ENCODE results near the gene GLB1L3.
"Not testable (repeated sequence)": the region's sequence is repeated elsewhere in the genome, so short reads cannot be mapped to it uniquely, and the experiment has no call there.

GLB1L3 gene

GRCh38 chr11:134313821-134314607 lies 37.8 kb downstream of the GLB1L3 start:
- no peak for DNase-seq (ENCODE audit: low read depth)

GRCh38 chr11:134317103-134317502 lies 40.9 kb downstream of the GLB1L3 start:
- no peak for DNase-seq (ENCODE audit: low read depth)

DNA sequence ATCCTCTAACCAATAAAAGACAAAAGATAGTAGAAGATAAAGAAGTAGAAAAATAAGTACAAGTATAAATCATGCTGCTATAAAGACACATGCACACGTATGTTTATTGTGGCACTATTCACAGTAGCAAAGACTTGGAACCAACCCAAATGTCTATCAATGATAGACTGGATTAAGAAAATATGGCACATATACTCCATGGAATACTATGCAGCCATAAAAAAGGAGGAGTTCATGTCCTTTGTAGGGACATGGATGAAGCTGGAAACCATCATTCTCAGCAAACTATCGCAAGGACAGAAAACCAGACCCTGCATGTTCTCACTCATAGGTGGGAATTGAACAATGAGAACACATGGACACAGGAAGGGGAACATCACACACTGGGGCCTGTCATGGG lies 45.2 kb downstream of the GLB1L3 start:
- DNase-seq (ENCODE audit: low read depth), result not testable (repeated sequence)

- no peak for DNase-seq (ENCODE audit: low read depth)
Measured at GRCh38 chr11:134322553-134322952, 46.4 kb downstream of the GLB1L3 start.

DNA sequence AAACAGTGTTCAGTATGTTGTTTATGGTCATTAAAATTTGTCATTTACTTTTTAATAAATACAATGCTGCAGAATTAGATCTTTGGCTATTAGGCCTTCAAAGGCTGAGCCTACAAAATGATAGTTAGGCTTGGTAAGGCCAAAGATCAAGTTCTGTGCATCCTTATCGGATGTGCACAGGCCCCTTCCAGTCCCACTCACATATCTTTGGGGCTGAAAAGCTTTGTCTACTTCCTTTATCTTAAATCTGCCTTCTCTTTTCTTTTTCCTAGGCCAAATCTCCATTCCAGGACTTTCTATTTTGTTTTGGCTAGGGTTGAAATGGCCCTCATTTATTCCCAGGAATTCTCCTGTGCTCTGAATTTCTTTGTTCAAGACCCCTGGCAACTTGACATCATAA lies 52.3 kb downstream of the GLB1L3 start:
- DNase-seq (ENCODE audit: low read depth), result no peak

DNA sequence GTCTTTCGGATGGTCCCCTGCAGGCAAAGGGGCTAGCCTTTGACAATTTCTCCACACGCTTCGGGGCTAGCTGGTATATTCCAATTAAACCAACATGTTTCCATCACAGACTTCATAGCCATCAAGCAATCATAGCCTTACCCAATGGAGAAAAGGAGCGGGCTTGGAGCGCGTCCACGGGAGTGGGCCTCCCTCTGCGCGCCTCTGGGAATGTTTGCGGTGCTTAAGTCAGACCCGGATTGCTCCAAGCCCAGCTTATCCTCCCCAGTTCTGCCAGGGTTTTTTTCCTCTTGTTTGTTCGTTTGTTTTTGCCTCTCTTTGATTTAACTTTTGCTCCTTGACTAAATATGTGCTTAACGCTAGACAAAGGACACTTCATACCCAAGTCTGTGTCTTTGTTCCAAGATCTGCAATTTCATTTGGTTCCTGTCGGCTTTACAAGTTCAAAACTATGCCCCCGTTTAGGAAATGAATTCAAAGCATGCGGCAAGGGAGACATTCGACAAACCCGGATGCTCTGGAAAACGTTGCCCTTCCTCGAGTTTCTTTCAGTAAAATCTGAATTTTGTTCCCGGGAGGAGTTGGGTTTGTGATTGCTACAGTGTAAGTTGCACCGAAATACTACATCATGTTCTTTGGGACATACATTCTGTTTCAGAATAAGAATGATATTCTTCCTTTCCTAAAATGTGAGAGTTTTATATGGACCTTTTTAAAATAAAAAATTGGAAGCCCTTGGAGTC lies 54.6 kb downstream of the GLB1L3 start:
- DNase-seq (ENCODE audit: low read depth), result no peak

- DNase-seq (ENCODE audit: low read depth), result no peak
Measured at GRCh38 chr11:134331354-134332188, 55.4 kb downstream of the GLB1L3 start, which contains the start of gene GLB1L2. Gene GLB1L2 (plus strand): TSS chr11:134331988. CDS start chr11:134332062, 74 bp downstream.

DNA sequence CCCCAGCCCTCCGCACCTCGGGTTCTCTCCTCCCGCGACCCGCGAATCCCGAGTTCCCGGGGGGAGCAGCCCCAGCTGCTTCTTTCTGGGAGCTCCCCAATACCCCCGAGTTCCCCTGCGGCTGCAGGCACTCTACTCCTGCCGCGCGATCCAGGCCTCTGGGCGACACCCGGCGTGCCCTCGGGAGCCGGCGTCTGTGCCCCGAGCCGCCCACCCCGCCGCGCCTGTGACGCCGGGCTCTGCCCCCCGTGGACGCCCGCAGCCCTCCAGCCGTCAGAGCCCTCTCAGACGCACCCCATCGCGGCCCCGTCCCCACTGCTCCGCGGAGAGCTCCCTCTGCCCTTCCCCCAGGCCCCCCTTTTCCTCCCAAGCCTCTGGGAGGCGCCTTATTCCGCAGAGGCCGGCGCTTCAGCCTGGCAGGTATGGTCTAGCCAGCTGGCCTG lies 56.0 kb downstream of the GLB1L3 start:
- DNase-seq (ENCODE audit: low read depth), result no peak

DNA sequence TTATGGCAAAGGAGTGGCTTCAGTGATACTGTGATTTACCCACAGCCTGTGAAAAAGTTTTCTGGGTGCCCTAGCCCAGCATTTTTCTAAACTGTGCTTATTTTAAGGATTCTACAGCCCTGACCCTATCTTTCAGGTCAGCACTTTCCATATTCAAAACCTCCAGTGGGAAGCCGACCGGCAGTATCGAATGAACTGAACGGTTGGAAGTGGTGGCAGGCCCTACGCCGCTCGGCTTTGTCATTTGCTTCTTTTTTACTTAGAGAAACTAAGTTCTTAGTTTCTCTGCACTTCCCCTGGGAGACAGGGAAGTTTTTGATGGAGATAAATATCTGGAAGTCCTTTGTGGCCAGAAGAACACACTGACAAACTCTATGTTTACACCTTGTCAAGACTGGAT lies 56.6 kb downstream of the GLB1L3 start:
- DNase-seq (ENCODE audit: low read depth), result no peak

- DNase-seq (ENCODE audit: low read depth), result no peak
Measured at GRCh38 chr11:134333312-134333711, 57.1 kb downstream of the GLB1L3 start.

DNA sequence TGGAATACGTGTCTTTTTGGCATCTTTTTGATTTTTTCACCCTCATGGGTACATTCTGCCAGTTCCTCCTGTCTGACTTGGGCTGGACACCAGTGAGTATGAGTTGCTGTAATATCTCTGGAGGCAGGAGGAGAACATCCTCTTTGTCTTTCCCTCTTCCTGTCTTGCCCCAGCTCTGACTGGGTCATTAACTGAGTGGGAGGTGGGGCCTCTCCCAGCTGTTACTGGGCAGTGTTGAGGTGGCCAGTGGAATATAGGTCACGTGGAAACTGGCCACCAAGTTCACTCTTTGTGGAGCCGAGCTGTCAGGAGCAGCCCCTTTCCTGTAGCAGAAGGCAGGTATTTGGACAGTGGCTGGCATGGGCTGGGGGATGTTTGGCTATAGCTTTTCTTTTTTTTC lies 57.8 kb downstream of the GLB1L3 start:
- DNase-seq (ENCODE audit: low read depth), result no peak

GRCh38 chr11:134334796-134335571 lies 58.8 kb downstream of the GLB1L3 start:
- no peak for DNase-seq (ENCODE audit: low read depth)

DNA sequence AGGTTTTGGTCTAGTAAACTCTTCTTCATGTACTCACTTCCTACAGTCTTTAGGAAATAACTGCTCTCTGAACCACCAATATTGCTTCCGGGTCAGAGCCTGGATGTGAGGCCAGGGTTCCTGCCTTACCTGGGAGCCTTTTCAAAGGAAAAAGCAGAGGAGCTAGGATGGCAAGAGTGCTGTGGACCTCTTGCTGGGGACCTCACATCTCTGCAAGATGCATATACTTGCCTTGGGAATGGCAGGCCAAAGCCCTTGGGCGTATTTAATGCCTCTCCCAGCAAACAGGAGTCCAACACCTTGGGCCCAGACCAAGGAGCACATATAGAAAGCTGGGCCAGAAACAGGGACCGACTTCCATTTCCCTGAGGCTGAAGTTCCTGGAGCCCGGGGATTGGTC lies 60.9 kb downstream of the GLB1L3 start:
- DNase-seq (ENCODE audit: low read depth), result no peak

GRCh38 chr11:134338068-134338467 lies 61.9 kb downstream of the GLB1L3 start:
- DNase-seq (ENCODE audit: low read depth), result no peak

DNA sequence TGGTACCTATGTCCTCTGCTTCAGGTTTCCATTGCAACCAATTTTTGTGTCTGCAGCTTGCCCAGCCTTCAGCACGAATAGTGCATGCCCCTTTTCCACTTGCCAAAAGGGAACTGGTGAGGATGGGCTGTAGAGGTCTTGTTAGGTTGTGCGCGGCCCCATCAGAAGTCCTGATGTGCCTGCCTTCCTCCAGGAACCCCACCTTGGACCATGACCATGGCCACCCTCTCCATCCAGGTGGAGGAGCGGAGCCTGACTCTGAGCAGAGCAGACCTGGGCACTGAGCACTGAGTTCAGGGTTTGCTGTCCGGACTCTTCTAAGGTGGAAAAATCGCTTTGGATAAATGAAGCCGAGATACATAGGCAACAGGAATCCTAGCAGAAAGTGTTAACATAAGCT lies 62.5 kb downstream of the GLB1L3 start:
- DNase-seq (ENCODE audit: low read depth), result no peak

DNA sequence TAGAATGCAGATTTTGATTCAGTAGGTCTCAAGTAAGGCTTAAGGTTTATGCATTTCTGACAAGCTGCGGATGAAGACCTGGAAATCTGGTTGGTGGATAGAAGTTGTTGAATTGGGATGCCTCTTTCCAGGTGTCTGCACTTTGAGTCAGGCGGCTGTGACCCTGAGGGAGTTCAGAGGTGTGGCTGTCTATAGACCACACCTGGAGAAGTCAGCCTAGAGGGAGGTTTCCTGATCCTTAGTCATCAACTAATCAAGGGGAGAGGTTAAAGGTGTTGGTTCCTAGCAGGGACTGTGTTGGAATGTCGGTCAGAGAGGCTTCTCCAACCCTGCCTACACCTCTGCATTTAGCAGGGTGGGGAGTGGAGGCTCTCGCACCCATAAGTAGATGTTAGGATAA lies 63.6 kb downstream of the GLB1L3 start:
- no peak for DNase-seq (ENCODE audit: low read depth)

DNA sequence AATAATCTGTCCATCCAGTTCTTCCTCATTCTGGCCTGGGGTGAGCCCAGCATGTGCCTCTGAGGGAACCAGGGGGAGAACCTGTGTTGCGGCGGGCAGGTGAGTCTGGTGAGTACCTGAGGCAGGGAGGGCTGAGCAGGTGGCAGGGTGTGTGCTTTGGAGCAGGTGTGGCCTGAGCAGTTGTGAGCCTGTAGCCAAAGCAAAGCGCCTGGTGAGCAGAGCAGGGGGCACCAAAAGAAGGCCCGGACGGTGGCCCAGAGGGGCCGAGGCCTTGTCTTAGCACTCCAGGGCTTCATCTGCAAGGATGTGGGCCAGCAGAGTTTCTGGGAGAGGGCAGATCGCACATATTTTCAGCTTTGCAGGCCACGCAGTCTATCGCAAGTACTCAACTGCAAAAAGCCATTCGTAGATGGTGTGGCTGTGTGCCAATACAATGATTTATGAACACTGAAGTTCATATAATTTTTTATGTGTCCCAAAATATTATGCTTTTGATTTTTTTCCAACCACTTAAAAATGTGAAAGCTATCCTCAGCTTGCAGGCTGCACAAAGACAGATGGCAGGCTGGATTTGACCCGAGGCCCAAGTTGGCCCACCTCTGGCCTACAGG lies 64.3 kb downstream of the GLB1L3 start:
- DNase-seq (ENCODE audit: low read depth), result no peak

DNA sequence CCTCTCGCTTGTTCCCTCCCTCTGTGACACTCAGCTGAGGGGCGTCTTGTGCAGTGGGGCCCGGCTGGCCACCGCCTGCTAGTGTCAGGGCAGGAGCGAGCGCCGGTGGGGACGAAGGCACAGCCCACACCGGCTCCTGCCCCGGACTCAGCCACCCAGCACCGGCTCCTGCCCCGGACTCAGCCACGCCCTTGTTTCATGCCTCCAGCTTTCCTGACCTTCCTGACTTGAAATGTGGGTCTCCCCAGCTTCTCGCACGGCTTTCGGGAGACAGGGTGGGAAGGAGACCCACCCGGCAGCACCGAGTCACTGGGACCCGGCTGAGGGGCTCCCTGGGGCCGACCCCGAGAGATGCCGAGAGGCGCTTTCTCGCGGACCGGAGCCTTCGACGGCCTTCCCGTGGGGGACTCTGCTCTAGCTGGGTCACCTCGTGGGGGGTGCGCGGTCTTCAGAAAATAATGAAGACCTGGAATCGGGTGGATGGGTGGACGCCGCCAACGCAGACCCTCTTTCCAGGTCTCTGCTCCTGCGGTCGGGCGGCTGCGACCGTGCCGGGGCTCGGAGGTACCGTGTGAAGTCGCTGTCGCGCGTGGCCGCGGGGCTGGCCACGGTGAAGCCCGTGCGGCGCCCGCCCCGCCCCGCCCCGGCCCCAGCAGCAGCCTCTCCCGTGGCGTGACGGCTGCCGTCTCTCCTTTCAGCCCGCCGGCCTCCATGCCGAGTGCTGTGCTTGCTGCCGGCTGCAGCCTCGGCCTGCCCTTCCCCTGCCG lies 65.8 kb downstream of the GLB1L3 start:
- DNase-seq (ENCODE audit: low read depth), result no peak

GRCh38 chr11:134342572-134343340 lies 66.6 kb downstream of the GLB1L3 start:
- no peak for DNase-seq (ENCODE audit: low read depth)

DNA sequence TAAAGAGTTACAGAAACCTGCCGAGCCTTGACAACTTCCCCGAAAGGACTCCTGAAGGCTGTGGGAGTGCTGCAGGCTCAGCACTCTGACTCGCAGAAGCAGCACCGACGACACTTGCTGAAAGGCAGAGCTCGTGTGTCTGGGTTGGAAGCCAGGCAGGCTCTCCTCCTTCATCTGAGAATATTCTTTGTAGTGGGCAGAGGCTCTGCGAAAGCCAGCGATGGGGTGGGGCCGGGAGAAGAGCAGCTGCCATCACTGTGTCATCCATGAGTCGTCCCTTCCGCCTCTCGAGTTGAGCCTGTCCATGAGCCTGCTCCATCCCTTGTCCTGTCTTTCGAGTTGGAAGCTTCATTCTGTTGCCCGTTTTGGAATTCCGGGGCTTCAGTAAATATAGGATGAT lies 67.5 kb downstream of the GLB1L3 start:
- no peak for DNase-seq (ENCODE audit: low read depth)
